Measurements from ENCODE around the gene VDR.

DNA sequence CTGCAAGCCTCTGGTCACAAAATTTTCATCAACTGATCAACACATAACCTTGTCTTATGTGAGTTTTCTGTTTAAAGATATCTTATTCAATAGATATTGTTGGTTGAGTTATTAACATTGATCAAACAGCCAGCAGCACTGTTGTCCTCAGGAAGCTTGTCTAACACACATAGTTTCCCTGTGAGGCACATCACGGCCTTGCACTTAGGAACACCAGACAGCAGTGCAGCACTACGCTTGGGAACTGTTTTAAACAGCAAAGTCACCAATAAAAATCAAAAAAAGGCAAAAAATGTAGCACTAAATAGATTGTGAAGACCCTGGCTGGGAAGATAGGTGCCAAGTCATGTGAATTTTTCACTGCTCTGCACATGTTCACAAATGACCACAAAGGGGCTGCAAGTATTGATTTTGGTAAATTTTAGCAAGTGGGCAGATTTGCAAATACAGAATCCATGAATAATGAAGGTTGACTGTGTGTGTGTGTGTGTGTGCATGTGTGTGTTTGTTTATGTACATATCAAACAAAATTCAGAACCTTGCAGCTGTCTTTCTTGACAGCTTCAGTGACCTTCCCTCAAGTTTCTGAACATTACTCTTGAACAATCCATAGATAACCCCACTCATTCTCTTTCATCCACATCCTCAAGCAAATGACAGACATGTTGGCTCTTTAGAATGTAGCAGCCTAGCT is 28.9 kb downstream of the VDR start:
- TF ChIP-seq, protein P1, sequence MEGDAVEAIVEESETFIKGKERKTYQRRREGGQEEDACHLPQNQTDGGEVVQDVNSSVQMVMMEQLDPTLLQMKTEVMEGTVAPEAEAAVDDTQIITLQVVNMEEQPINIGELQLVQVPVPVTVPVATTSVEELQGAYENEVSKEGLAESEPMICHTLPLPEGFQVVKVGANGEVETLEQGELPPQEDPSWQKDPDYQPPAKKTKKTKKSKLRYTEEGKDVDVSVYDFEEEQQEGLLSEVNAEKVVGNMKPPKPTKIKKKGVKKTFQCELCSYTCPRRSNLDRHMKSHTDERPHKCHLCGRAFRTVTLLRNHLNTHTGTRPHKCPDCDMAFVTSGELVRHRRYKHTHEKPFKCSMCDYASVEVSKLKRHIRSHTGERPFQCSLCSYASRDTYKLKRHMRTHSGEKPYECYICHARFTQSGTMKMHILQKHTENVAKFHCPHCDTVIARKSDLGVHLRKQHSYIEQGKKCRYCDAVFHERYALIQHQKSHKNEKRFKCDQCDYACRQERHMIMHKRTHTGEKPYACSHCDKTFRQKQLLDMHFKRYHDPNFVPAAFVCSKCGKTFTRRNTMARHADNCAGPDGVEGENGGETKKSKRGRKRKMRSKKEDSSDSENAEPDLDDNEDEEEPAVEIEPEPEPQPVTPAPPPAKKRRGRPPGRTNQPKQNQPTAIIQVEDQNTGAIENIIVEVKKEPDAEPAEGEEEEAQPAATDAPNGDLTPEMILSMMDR (conservative IDR thresholded peaks at IDR 0.05 in 1 of 2, IDR thresholded peaks at IDR 0.05 in 1 of 2; ENCODE audit: low read depth in 1 of 2, low read length in 2 of 2) = no peak
- TF ChIP-seq EZH2 (IDR thresholded peaks at IDR 0.05; ENCODE audit: low read length, missing control alignments) = no peak
